ENCODE measurements around the gene KIF6. TPM values are rescaled to one million over a fixed set of nuclear protein-coding genes. Genes with fewer than 3 reads are reported as not detected.

KIF6 gene
- total RNA-seq, 4 donors from 2014 or later, result 0.47 to 2.3 (median 0.97) TPM

- H3K9me3 ChIP-seq, result no peaks in the 10 kb centered on the region
- H3K4me1 ChIP-seq, result peaks cover 0 to 39% (median 0%) of the 10 kb centered on the region in 3 donors
- H3K27ac ChIP-seq, result no peak overlapping the region
- WGBS, 2 donors (ENCODE audit: low coverage in 1 of 2), result 80 to 100% methylated on average over 1 to 5 of the region's 5 CpGs
- TF ChIP-seq POLR2A (IDR thresholded peaks at IDR 0.05) (no peak), EP300 (IDR thresholded peaks at IDR 0.05) (no peak), POLR2AphosphoS5 (IDR thresholded peaks at IDR 0.05) (no peak)
- TF ChIP-seq, protein P1, sequence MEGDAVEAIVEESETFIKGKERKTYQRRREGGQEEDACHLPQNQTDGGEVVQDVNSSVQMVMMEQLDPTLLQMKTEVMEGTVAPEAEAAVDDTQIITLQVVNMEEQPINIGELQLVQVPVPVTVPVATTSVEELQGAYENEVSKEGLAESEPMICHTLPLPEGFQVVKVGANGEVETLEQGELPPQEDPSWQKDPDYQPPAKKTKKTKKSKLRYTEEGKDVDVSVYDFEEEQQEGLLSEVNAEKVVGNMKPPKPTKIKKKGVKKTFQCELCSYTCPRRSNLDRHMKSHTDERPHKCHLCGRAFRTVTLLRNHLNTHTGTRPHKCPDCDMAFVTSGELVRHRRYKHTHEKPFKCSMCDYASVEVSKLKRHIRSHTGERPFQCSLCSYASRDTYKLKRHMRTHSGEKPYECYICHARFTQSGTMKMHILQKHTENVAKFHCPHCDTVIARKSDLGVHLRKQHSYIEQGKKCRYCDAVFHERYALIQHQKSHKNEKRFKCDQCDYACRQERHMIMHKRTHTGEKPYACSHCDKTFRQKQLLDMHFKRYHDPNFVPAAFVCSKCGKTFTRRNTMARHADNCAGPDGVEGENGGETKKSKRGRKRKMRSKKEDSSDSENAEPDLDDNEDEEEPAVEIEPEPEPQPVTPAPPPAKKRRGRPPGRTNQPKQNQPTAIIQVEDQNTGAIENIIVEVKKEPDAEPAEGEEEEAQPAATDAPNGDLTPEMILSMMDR (IDR thresholded peaks at IDR 0.05), result no peak
- no peak for ATAC-seq
- H3K27me3 ChIP-seq, result no peaks in the 10 kb centered on the region
- no peak overlapping the region for H3K4me3 ChIP-seq
- H3K36me3 ChIP-seq, result no peaks in the 10 kb centered on the region
Measured at GRCh38 chr6:39769012-39769411, 43.8 kb upstream of the KIF6 start.

- WGBS, 2 donors (ENCODE audit: low coverage in 1 of 2), result 76 to 83% methylated on average over 2 of the region's 3 CpGs
- H3K27ac ChIP-seq, result no peak overlapping the region
Measured at GRCh38 chr6:39765508-39766065, 40.4 kb upstream of the KIF6 start.

GRCh38 chr6:39760226-39760952 is 35.2 kb upstream of the KIF6 start:
- Histone ChIP-seq H3K36me3 (no peaks in the 10 kb centered on the region), H3K27ac (peak overlapping the region in 2 of 4 donors; percentile 3 to 39), H3K9me3 (no peaks in the 10 kb centered on the region), H3K4me1 (peaks cover 0 to 30% (median 10%) of the 10 kb centered on the region in 3 donors), H3K4me3 (no peak overlapping the region), H3K27me3 (no peaks in the 10 kb centered on the region)
- WGBS, 2 donors (ENCODE audit: low coverage in 1 of 2), result 27 to 34% methylated on average over 3 of the region's 3 CpGs
- ATAC-seq, result no peak
- TF ChIP-seq EP300 (IDR thresholded peaks at IDR 0.05) (no peak), POLR2AphosphoS5 (IDR thresholded peaks at IDR 0.05) (no peak), POLR2A (IDR thresholded peaks at IDR 0.05) (no peak)

More at GRCh38 chr6:39765508-39766065, 40.4 kb upstream of the KIF6 start:
- Histone ChIP-seq H3K9me3 (no peaks in the 10 kb centered on the region), H3K4me3 (no peak overlapping the region), H3K27me3 (no peaks in the 10 kb centered on the region), H3K36me3 (no peaks in the 10 kb centered on the region), H3K4me1 (peaks cover 0 to 22% (median 6%) of the 10 kb centered on the region in 3 donors)
- TF ChIP-seq, protein P1 (IDR thresholded peaks at IDR 0.05), result no peak
- TF ChIP-seq POLR2A (IDR thresholded peaks at IDR 0.05), result no peak
- TF ChIP-seq EP300 (IDR thresholded peaks at IDR 0.05), result no peak
- no peak for TF ChIP-seq POLR2AphosphoS5 (IDR thresholded peaks at IDR 0.05)
- no peak for ATAC-seq

- Histone ChIP-seq H3K27me3 (no peaks in the 10 kb centered on the region), H3K27ac (peak overlapping the region in 1 of 4 donors; percentile 39), H3K4me1 (peaks cover 0 to 43% (median 14%) of the 10 kb centered on the region in 3 donors), H3K9me3 (no peaks in the 10 kb centered on the region), H3K4me3 (no peak overlapping the region), H3K36me3 (no peaks in the 10 kb centered on the region)
- WGBS, 2 donors (ENCODE audit: low coverage in 1 of 2), result 50 to 94% methylated on average over 2 of the region's 2 CpGs
- TF ChIP-seq EP300 (IDR thresholded peaks at IDR 0.05) (no peak), POLR2AphosphoS5 (IDR thresholded peaks at IDR 0.05) (no peak), POLR2A (IDR thresholded peaks at IDR 0.05) (no peak)
- TF ChIP-seq, protein P1 (IDR thresholded peaks at IDR 0.05), result no peak
- no peak for ATAC-seq
Measured at GRCh38 chr6:39758905-39759605, 33.8 kb upstream of the KIF6 start.

- 80 to 92% methylated on average over 1 to 2 of the region's 2 CpGs for WGBS, 2 donors (ENCODE audit: low coverage in 1 of 2)
- ATAC-seq, result no peak
- no peaks in the 10 kb centered on the region for H3K9me3 ChIP-seq
Measured at GRCh38 chr6:39756582-39756981, 31.4 kb upstream of the KIF6 start.

More at GRCh38 chr6:39756582-39756981, 31.4 kb upstream of the KIF6 start:
- Histone ChIP-seq H3K4me1 (peaks cover 0 to 53% (median 14%) of the 10 kb centered on the region in 3 donors), H3K4me3 (no peak overlapping the region), H3K27me3 (no peaks in the 10 kb centered on the region), H3K36me3 (no peaks in the 10 kb centered on the region), H3K27ac (no peak overlapping the region)
- no peak for TF ChIP-seq POLR2A (IDR thresholded peaks at IDR 0.05)
- no peak for TF ChIP-seq EP300 (IDR thresholded peaks at IDR 0.05)
- TF ChIP-seq POLR2AphosphoS5 (IDR thresholded peaks at IDR 0.05), result no peak
- TF ChIP-seq, protein P1 (IDR thresholded peaks at IDR 0.05), result no peak

Data from gastroesophageal sphincter (tissue), 4 donors.